Progenitor cell of endocrine pancreas (in vitro differentiated cells): ENCODE data around the gene MEOX2. TPM values are rescaled to one million over a fixed set of nuclear protein-coding genes. Genes with fewer than 3 reads are reported as not detected.

Source experiments
- DNase-seq: peaks from one replicate; pipeline ENCODE4 v3.0.0; 2021; ENCODE audit warnings: low spot score; ENCODE audit not compliant: unreplicated experiment
- H3K27ac Mint-ChIP-seq: 2 replicates; pipeline ENCODE4 v1.8.0; 2021; ENCODE audit warnings: mild to moderate bottlenecking, moderate library complexity, mixed read lengths
- H3K27me3 Mint-ChIP-seq: 2 replicates; pipeline ENCODE4 v1.8.0; 2021; ENCODE audit warnings: mixed read lengths
- H3K36me3 Mint-ChIP-seq: 2 replicates; pipeline ENCODE4 v1.8.0; 2022; ENCODE audit warnings: mixed read lengths; ENCODE audit not compliant: insufficient read depth
- H3K4me1 Mint-ChIP-seq: 2 replicates; pipeline ENCODE4 v1.8.0; 2021; ENCODE audit warnings: low read depth, mixed read lengths
- H3K4me3 Mint-ChIP-seq: 2 replicates; pipeline ENCODE4 v1.8.0; 2021; ENCODE audit warnings: low read depth, mild to moderate bottlenecking, moderate library complexity, mixed read lengths
- H3K9me3 Mint-ChIP-seq: 2 replicates; pipeline ENCODE4 v1.8.0; 2021; ENCODE audit warnings: low read depth, mixed read lengths
- total RNA-seq: library from RNA; stranded (reverse); gene quantifications from 2 replicates; pipeline ENCODE4 v1.2.1, GENCODE V29; 2021
- TF ChIP-seq, protein P1 (sequence below): fragments of 200-600 bp; sonication (generic); IDR thresholded peaks from one replicate; pipeline ENCODE4 v1.5.0; 2021; ENCODE audit warnings: antibody characterized with exemption, mild to moderate bottlenecking; ENCODE audit not compliant: unreplicated experiment

Gene MEOX2
- total RNA-seq, 1 donor from 2014 or later = not detected

DNA sequence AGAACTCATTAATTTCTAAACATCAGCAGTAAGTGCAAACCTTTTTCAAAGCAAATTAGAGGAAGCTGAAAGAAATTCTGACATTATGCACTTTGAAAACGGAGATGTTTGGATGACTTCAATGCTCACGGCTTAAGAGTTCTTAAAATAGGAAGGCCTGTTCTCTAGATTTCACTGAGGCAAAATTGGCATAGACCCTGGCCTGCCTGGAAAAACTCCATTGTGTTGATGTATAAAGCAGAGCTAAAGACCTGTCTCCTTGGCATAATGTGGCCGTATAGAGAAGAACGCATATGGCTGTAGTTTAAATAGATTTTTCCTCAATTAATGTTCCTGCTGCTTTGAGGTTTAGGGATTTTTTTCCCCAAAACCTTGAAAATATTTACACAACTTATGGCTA lies 100.2 kb downstream of the MEOX2 start:
- Mint-ChIP-seq H3K9me3 (peaks cover 25% of the 10 kb centered on the region), H3K4me3 (no peak overlapping the region), H3K4me1 (no peaks in the 10 kb centered on the region)

DNA sequence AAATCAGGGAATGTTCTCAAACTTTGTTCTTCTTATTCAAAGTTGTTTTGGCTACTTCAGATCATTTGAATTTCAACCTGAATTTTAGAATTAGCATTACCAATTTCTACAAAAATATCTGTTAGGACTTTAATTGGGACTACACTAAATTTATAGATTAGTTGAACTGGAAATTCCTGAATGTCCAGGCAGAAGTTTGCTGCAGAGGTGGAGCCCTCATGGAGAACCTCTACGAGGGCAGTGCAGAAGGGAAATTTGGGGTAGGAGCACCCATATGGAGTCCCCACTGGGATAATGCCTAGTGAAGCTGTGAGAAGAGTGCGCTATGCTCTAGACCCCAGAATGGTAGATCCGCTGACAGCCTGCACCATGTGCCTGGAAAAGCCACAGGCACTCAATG lies 101.9 kb downstream of the MEOX2 start:
- H3K36me3 Mint-ChIP-seq = no peaks in the 10 kb centered on the region
- peaks cover 22% of the 10 kb centered on the region for H3K9me3 Mint-ChIP-seq
- H3K27ac Mint-ChIP-seq = no peak overlapping the region
- no peak overlapping the region for H3K4me3 Mint-ChIP-seq
- TF ChIP-seq, protein P1, sequence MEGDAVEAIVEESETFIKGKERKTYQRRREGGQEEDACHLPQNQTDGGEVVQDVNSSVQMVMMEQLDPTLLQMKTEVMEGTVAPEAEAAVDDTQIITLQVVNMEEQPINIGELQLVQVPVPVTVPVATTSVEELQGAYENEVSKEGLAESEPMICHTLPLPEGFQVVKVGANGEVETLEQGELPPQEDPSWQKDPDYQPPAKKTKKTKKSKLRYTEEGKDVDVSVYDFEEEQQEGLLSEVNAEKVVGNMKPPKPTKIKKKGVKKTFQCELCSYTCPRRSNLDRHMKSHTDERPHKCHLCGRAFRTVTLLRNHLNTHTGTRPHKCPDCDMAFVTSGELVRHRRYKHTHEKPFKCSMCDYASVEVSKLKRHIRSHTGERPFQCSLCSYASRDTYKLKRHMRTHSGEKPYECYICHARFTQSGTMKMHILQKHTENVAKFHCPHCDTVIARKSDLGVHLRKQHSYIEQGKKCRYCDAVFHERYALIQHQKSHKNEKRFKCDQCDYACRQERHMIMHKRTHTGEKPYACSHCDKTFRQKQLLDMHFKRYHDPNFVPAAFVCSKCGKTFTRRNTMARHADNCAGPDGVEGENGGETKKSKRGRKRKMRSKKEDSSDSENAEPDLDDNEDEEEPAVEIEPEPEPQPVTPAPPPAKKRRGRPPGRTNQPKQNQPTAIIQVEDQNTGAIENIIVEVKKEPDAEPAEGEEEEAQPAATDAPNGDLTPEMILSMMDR = no peak
- no peaks in the 10 kb centered on the region for H3K27me3 Mint-ChIP-seq
- no peak for DNase-seq
- H3K4me1 Mint-ChIP-seq = no peaks in the 10 kb centered on the region

More for the DNA sequence above, 100.2 kb downstream of the MEOX2 start:
- TF ChIP-seq, protein P1 = no peak
- no peak overlapping the region for H3K27ac Mint-ChIP-seq
- no peak for DNase-seq
- H3K27me3 Mint-ChIP-seq = no peaks in the 10 kb centered on the region
- H3K36me3 Mint-ChIP-seq = no peaks in the 10 kb centered on the region

DNA sequence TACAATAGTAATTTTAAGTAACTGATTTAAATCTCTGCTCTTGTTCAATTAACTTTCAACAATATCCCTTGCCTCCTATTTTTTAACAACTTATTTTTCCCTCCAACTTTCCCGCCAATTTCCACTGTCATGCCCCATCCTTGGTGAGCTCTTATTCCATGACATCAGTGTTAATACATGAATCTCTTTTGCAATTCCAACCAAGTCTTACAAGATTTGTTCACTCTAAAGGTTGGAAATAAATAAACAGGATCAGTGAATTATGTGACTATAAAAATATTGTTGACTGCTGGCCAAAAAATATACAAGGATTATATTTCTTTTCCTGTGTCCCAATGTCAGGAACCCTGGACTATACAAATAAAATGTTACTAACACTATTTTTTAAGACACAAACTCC lies 103.7 kb downstream of the MEOX2 start:
- no peak for DNase-seq
- no peaks in the 10 kb centered on the region for H3K27me3 Mint-ChIP-seq

DNA sequence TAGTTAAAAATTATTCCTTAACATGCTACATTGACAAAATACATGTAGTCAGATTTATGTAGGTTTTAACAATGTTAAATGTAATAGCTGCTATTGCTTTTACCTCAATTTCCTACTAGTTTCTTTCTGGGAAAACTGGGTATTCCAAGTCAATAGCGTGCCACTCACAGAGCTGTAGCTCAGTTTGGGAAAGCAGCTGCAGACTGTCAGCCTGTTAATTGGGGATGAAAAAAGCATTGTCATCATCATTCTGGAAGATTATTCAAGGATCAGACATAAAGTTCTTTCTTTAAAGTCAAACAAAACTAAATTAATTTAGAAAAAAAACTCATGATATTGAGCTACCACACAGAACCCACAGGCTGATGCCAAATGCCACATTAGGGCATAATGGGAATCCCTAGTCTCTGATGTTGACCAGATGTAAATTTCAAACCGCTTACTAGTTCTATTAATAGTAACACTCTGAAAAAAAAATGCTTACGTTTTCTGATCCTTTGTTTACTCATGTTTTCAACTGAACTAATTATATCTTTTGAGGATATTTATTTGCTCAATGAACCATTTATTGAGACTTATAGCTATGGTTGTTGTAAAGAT lies 105.0 kb downstream of the MEOX2 start:
- no peak overlapping the region for H3K27ac Mint-ChIP-seq
- no peak overlapping the region for H3K4me3 Mint-ChIP-seq
- peaks cover 19% of the 10 kb centered on the region for H3K9me3 Mint-ChIP-seq
- no peak for DNase-seq
- H3K4me1 Mint-ChIP-seq = no peaks in the 10 kb centered on the region
- no peaks in the 10 kb centered on the region for H3K36me3 Mint-ChIP-seq
- TF ChIP-seq, protein P1 = no peak
- H3K27me3 Mint-ChIP-seq = no peaks in the 10 kb centered on the region

More for the DNA sequence above, 103.7 kb downstream of the MEOX2 start:
- Mint-ChIP-seq H3K4me3 (no peak overlapping the region), H3K27ac (no peak overlapping the region), H3K36me3 (no peaks in the 10 kb centered on the region), H3K4me1 (no peaks in the 10 kb centered on the region), H3K9me3 (peaks cover 22% of the 10 kb centered on the region)
- TF ChIP-seq, protein P1 = no peak

DNA sequence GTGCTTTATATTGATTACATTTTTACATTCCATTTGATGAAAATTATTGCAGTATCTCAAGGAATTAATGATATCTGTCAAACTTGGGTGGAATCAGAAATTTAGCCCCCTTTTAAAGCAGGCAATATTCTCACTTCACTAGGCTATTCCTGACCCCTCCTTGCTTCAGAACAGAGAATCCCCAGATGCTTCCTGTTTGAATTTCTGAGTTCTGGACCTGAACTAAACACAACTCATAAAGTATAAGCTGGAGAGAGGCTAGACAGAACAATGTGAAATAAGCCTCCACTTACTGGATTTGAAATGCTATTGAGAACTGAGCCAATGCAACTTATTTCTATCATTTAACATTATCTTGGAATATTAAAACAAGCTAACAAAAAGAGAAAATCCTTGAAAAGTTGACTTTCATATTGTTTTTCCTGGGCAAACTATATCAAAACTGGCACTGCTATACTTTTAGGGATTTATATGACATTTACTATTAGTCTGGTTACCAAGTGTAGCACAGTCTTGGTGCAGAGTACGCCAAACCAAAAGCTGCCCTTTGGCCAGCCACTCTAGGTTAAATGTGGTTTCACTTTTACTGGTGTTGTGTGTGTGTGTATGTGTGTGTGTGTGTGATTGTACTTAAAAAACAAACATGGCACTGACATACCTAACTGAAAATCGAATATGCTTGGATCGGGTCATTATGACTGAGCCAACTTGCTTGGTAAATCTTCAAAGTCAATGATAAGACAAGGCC lies 105.7 kb downstream of the MEOX2 start:
- TF ChIP-seq, protein P1 = no peak
- H3K4me3 Mint-ChIP-seq = no peak overlapping the region
- H3K36me3 Mint-ChIP-seq = no peaks in the 10 kb centered on the region
- H3K27me3 Mint-ChIP-seq = no peaks in the 10 kb centered on the region
- no peak overlapping the region for H3K27ac Mint-ChIP-seq
- no peaks in the 10 kb centered on the region for H3K4me1 Mint-ChIP-seq
- peaks cover 19% of the 10 kb centered on the region for H3K9me3 Mint-ChIP-seq
- DNase-seq = no peak
